Measurements from ENCODE around the gene R3HDM1.

GRCh38 chr2:135741395-135742324 lies 210.4 kb downstream of the R3HDM1 start, which contains the start of gene UBXN4:
- TF ChIP-seq CTCF (IDR thresholded peaks at IDR 0.05) = peak in 4 of 5 experiments; percentile 19 to 48 (median 32)
- TF ChIP-seq EP300 (IDR thresholded peaks at IDR 0.05; ENCODE audit: low read depth) = no peak
- TF ChIP-seq POLR2A (IDR thresholded peaks at IDR 0.05) = peak; percentile 96
- TF ChIP-seq POLR2AphosphoS5 (IDR thresholded peaks at IDR 0.05) = peak; percentile 91 to 94 (median 91)
